Measurements from ENCODE around the gene RARS2.

DNA sequence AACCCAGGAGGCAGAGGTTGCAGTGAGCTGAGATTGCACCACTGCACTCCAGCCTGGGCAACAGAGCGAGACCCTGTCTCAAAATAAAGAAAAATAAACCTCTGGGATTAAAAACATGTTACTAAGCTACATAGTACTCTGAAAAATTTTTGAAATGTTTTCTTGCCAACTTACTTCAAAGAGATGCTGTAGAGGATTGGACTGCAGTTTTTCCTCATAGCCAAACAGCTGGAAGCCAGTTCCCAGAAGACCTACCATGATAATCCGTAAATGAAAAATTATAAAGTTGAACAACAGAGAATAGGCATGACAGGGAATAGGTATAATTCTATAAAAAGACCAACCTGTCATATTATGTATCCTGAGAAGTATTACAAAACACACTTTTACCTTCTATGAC is 48.0 kb downstream of the RARS2 start:
- TF ChIP-seq, protein P1, sequence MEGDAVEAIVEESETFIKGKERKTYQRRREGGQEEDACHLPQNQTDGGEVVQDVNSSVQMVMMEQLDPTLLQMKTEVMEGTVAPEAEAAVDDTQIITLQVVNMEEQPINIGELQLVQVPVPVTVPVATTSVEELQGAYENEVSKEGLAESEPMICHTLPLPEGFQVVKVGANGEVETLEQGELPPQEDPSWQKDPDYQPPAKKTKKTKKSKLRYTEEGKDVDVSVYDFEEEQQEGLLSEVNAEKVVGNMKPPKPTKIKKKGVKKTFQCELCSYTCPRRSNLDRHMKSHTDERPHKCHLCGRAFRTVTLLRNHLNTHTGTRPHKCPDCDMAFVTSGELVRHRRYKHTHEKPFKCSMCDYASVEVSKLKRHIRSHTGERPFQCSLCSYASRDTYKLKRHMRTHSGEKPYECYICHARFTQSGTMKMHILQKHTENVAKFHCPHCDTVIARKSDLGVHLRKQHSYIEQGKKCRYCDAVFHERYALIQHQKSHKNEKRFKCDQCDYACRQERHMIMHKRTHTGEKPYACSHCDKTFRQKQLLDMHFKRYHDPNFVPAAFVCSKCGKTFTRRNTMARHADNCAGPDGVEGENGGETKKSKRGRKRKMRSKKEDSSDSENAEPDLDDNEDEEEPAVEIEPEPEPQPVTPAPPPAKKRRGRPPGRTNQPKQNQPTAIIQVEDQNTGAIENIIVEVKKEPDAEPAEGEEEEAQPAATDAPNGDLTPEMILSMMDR (conservative IDR thresholded peaks at IDR 0.05 in 1 of 2, IDR thresholded peaks at IDR 0.05 in 1 of 2; ENCODE audit: low read depth in 1 of 2, low read length in 2 of 2), result no peak
- no peak for TF ChIP-seq EZH2 (IDR thresholded peaks at IDR 0.05; ENCODE audit: low read length, missing control alignments)
